CD1c-positive myeloid dendritic cell (primary cell): Measurements from ENCODE around the gene TPP2.

Experiments used
- DNase-seq: peaks from one replicate; pipeline ENCODE4 v3.0.0-alpha.2; 2016; ENCODE audit errors: extremely low spot score

Gene TPP2

GRCh38 chr13:102693776-102694175 lies 97.0 kb downstream of the TPP2 start:
- no peak for DNase-seq

- DNase-seq, result no peak
These were observed 98.2 kb downstream of the TPP2 start, which contains the start of gene METTL21C for GRCh38 chr13:102694937-102695336. METTL21C (minus strand) TSS chr13:102695044; CDS start chr13:102694498, 546 bp downstream.

DNA sequence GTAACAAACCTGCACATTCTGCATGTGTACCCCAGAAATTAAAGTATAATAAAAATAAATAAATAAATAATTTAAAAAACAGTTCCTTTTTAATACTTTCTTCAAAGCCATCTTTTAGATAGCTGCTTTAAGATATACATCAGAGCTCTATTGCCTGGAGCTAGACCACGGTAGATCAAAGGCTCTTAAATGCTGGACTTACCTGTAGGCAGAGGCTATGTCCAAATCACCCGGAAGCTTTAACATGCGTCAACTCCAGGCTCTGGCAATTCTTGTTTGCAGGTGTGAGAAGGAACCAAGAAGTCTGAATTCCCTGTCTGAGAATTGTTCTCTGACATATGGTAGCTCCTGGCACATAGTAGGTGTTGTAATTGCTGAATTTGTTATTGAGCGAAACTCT lies 99.7 kb downstream of the TPP2 start:
- DNase-seq, result no peak

DNA sequence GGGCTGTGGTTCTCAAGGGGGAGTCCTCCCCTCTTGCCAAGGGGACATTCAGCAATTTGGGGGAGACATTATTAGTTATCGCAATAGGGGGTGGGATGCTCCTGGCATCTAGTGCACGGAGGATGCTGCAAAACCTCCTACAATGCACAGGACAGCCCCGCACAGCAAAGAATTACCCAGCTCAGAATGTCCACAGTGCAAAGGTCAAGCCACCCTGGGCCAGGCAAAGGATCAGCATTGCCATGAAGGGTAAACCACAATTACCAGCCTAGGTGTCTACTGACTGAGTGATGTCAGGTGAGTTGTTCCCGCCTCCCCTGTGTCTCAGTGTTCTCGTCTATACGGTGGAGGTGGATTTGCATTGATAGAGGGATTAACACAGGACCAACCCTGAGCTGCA lies 100.5 kb downstream of the TPP2 start:
- DNase-seq, result no peak

- DNase-seq, result no peak
These were observed 101.3 kb downstream of the TPP2 start for GRCh38 chr13:102697929-102698648.

- no peak for DNase-seq
These were observed 101.8 kb downstream of the TPP2 start for GRCh38 chr13:102698649-102698980.

GRCh38 chr13:102699504-102699903 lies 102.7 kb downstream of the TPP2 start:
- no peak for DNase-seq

DNA sequence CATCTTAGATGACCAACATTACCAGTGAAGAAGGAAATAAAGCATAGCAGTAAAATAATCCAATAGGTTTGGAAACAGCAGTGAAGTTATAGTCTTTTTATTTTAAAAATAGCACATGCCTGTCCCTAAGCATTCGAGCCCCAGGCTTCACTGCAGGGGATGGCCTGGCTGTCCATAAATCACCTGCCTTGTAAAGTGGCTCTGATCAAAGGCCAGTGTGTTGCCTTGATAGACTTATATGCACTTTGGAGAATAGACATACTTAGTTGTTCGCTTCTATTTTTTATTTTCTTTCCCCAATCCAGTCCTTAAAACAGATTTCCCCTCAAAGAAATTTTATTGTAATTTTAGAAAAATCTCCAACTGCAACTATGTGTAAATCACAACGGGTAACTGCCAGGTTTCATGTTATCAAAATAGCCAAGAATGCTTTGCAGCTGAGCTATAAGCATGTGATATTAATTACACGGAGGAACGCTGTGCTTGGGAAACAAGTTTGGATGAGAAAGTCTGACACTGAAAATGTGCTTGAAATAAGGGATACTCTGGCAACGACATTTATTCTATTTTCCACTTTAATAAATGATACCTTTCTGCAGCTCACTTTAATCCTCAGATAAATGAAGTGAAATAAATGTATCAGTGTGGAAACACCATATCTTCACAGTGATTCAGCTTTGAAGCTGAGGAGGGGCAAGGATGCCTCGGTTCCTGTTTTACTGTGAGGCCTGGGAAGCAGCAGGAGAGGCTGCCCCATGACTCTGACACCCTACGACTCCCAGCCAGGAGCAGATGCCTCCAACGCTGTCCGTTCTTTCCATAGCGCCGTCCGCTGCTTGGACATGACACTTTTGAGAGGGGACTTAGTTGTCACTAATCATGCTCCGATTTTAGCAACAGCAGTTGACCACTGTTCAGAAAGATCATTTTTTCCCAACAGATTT lies 103.6 kb downstream of the TPP2 start:
- no peak for DNase-seq

DNA sequence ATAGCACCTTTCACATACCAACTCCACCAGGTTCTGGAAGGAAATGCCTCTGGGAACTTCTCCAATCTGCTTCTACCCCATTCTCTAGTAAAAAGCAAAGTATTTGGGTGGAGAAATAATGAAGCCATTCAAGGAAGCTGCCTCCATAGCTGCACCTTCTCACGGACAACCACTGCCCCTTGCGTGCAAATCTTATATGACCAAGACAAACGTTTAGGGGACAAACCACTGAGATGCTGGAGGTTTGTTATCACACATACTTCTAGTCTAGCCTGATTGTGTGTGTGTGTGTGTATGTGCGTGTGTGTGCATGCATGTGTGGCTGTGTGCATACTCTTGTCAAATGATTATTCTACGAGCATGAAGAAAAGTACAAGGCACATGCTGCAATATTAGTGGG lies 104.5 kb downstream of the TPP2 start:
- no peak for DNase-seq

GRCh38 chr13:102702965-102703725 lies 106.4 kb downstream of the TPP2 start:
- DNase-seq, result no peak

GRCh38 chr13:102703726-102704035 lies 106.9 kb downstream of the TPP2 start:
- DNase-seq, result no peak

DNA sequence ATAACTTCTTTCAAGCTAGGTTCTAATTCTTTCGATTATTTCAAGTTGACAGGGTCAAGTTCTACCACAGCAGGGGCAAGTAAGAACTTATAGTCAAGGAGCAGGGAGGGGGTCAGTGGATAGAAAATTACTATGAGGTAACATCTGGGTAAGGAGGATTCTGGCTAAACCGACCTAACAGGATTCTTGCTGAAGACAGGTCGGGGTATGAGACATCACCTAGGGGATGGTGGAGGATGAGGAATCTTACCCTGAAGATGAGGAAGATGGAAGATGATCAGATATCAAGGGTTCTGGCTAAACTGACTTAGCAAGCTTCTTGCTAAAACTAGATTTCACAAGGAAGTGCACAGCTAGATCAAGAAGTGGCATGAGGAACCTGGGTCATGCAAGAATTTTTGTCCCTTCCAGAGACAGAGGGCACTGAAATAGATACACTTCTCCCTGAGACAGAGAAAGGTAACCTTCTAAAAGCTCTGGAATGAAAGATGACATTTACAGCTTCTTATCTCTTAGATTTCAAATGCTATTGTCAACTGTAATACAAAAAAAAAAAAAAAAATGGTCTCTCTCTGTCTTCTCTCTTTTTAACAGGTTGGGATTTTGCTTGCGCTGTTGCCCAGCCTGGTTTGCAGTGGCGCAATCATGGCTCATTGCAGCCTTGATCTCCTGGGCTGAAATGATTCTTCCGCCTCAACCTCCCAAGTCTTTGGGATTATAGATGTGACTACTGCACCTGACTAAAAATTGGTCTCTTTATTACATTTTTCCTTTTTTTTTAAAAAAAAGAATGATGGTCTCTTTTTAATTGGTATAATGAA lies 107.7 kb downstream of the TPP2 start:
- DNase-seq, result no peak

- DNase-seq, result no peak
These were observed 110.7 kb downstream of the TPP2 start for GRCh38 chr13:102707467-102707866.

DNA sequence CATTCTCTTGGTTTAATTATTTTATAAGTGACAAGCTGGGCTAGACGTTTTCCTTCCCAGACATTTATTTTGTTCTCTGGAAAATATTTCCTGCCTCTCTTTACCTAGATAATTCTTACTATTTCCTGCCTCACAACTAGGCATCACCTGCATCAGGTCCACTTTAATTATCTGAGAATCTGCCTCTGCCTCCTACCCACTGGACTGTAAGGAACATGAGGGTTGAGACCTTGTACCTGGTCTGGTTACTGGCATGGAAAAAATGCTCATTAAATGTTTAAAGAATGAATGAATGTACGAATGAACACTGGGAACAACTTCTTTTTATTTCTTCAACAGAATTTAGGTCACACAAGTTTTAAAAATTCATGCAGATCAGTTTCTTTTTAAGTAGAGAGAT lies 111.4 kb downstream of the TPP2 start:
- no peak for DNase-seq

DNA sequence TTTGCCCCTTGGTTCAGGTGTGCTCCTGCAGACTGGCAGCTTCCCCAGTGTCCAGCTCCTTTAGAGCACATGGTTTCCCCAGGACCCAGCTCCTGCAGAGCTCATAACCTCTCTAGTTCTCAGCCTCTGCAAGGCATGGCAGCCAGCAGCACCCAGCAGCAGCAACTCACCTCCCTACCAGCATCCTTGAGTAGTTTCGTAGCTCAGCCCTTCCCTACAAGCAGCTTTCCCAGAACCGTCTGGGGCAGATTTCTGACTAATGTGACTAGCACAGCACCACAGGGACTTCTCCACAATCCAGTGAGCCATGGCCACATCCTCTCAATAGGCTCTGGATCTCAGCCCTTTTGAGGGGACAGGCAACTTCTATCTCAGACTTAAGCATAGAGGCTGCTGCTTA lies 112.2 kb downstream of the TPP2 start:
- DNase-seq, result no peak

DNA sequence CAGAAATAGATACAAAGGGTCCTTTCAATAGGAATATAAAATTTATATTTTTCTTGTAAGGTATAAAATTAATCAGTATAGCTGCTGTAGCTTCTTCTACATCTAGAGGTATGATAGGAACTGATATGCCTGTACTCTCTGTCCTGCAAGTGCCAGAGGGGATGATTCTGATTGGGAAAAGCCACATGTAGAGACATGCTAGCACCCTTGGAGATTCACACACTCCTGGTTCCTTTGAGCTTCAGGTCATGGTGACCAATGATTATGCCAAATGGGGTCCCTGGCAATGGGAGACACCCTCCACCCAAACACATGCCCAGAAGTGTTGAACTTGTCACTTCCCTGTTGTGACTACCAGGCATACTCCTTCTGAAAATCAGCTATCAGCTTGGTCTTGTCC lies 112.8 kb downstream of the TPP2 start:
- DNase-seq, result no peak

- no peak for DNase-seq
These were observed 113.5 kb downstream of the TPP2 start for GRCh38 chr13:102710261-102710679.

- no peak for DNase-seq
These were observed 118.7 kb downstream of the TPP2 start for GRCh38 chr13:102715447-102715846.

DNA sequence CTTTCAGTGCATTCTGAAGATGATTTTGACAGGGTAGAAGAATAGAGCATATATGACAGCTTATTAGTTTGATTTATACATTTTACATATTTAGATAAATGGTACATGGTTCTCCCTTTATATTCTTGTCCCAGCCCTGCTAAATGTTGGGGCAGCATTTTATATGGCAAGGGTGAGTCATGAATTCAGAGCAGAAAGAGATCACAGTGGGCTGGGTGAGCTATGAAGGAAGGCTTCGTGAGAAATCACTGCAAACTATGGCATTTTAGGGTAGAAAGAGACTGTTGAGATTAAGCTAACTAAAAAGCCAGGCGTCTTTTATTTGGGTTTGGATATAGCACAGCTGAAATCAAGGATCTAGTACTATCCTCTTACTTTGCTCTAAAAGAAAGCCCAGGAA lies 122.0 kb downstream of the TPP2 start:
- no peak for DNase-seq

GRCh38 chr13:102721800-102722231 lies 125.0 kb downstream of the TPP2 start:
- no peak for DNase-seq

DNA sequence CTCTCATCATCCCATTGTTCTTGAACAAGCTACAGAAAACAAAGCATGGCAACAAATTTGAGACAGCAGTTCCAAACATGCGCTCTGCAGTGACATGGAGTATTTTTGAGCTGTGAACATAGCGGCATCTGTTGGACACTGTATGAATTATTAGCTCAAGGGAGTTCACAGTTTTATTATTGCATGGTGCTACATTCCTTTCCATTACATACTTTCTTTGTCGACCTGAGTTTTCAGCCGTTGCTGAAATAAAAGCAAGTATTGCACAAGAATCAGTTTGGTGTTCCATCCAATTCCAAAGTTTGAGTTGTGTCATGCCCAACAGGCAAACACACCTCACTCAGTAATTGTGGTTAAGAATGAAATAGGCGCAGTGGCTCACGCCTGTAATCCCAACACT lies 128.1 kb downstream of the TPP2 start:
- no peak for DNase-seq

- DNase-seq, result no peak
These were observed 129.6 kb downstream of the TPP2 start for GRCh38 chr13:102726430-102726829.
